GM18508 (cell line): ENCODE data around the gene SMAD5.

Experiments used
- ATAC-seq: cut with Tn5 transposase; IDR thresholded peaks from one replicate; pipeline ENCODE4 v1.9.1; 2021; ENCODE audit warnings: moderate number of reproducible peaks; ENCODE audit not compliant: insufficient read depth, unreplicated experiment

The SMAD5 gene

DNA sequence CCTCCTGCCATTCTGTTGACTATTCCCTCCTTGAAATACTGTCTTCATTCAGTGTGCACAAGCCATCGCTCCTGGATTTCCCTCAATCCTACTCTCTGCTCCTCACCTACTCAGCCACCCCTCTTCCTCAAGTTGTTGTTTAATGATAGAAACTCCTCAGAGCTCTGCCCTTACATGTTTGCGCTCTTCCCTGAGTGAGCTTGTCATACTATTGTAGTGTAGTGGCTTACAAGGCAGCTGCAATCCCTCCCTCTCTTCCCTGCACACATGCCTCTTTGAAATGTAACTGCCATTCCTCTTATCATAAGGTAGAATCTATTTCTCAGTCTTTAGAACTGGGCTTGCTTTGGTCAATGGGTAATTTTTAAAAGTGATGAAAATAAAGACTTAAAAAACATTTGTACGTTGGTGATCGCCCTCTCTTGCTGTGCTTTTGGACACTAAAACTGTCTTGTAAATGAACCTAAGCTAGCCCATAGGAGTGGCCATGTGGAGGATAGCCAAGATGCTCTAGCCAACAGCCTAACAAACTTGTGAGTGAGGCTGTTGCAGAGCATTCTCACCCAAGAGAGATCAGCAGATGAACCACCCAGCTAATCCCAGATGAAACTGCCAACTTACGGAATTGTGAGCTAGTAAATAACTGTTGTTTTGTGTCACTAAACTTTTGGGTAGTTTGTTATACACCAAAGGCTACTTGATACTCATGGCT, 18.1 kb upstream of the SMAD5 start:
- ATAC-seq = no peak

DNA sequence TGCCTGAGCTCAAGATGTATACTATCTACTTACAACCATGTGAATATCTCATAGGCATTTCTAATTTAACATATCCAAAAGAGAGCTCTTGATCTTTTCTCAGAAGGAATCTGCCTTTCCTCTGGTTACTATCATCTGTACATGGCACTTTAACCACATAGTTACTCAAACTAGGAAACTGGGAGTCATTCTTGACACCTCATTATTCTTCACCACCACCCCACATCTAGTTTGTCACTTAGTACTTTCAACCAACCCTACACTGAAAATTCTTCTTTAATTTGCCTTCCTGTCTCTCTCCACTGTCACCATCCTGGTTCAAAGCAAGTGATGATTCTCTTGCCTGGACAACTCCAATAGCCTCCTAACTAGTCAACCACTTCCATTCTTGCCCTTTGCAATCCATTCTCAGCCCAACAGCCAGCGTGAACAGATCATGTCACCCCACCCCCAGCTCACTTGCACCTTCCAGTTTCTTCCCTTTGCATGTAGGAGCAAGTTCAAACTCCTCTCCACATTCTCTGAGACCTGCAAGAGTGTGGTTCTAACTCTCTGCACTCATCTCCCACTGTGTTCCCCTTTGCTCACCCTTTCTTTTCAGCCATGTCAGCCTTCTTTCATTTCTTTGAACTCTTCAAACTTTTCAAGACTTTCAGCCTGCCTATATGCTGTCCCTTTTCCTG, 17.3 kb upstream of the SMAD5 start:
- ATAC-seq = no peak

GRCh38 chr5:136120529-136120928, 12.1 kb upstream of the SMAD5 start:
- ATAC-seq = no peak

DNA sequence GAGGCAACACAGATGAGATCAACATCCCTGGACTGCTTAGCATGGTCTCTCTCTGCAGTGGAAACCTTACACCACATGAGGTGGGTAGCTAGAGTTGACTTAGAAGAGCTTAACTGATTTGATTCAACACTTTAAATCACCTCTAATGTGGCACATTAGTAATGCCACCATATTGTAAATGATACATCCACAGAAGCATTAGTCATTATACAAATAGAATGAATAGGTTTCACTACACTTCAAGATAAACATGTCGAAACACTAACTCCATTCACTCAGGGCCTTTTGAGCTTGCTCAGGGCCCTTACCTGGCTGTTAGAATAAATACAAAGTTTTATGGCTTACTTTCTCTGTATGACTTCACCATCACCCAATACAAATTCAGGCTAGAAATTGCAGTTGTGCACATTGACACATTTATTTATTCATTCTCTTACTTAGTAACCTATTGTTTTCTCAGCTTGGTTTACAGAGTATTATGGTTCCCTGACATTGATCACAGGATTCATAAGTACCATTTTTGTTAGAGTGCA, 9.3 kb upstream of the SMAD5 start:
- no peak for ATAC-seq

DNA sequence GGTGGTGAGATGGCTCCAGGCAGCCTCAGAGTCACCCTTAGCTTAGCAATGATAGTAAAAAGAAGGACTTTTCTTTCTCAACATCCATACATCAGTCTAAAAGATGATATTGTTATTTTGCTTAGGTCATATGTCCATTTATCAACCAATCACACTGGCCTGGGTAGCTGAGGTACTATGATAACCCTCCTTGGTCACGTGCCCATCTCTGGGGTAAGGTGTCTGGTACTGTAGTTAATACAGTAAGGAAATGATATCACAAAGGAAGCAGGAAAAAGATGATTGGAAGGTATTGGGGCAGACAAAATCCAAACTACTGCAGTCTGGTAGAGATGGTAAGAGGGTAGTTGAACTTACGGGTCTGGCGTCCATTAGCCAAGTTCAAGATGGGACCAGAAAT, 5.1 kb upstream of the SMAD5 start:
- ATAC-seq = no peak

DNA sequence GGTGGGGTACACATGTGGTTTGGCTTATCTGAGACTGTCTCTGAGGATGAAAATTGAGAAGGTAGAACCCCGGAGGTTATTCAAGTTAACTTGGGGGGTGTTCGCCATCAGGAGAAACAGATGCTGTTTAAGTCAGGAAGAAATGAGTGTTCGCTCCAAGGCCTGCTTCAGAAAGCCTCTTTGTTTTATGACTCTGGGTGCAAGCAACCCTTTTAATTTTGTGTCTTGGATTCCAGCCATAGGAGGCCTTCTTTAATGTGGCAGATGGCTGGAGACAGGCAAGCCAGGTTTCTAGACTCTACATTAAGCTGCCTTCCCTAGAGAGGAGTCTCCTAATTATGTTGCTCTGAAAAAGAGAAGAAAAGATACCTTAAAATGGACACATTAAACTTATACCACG, 4.2 kb upstream of the SMAD5 start:
- no peak for ATAC-seq

GRCh38 chr5:136129445-136129844, 3.2 kb upstream of the SMAD5 start:
- ATAC-seq = no peak

DNA sequence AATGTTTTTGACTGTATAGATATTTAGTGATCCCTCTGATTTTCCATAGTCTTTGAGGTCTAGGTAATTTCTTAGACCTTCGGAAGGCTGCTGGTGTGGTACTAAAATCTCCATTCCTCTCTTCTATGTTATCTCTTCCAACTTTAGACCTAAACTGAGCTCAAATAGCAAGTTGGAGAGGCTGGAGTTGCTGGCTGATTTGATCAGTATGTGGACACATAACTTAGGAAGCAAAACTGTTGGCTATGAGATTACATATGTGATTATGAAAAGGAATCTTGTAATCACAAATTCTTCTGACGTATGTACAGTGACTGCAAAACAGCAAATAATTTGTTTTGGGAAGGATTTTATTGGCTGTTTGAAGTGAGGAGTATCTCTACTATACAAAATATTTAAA, 2.1 kb upstream of the SMAD5 start:
- no peak for ATAC-seq

- ATAC-seq = peak; percentile 8
These were observed 558 bp upstream of the SMAD5 start for GRCh38 chr5:136132087-136132486.

- peak; percentile 12 for ATAC-seq
These were observed 727 bp downstream of the SMAD5 start for GRCh38 chr5:136133222-136133921.

- ATAC-seq = no peak
These were observed 1.3 kb downstream of the SMAD5 start for GRCh38 chr5:136133922-136134379.

DNA sequence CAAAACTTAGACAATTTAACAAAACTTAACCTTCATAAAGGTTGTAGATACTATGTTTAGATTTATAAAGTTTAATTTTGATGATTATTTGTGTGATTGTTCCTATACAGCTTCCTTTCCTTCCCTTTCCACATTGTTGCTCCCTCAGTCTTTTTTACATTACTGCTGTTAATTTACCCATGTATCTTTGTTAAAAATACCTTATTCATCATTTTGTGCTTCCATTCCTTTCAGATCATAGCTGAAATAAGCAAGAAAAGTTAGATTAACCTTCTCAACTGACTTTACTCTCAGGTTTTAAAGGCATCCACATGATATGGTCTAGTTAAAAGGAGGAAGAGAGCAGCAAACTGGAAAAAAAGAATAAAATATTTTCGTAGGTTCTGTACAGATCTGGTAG, 2.0 kb downstream of the SMAD5 start:
- ATAC-seq = no peak

- no peak for ATAC-seq
These were observed 2.9 kb downstream of the SMAD5 start for GRCh38 chr5:136135536-136135935.

GRCh38 chr5:136137497-136138220, 5.0 kb downstream of the SMAD5 start:
- no peak for ATAC-seq

- peak; percentile 82 for ATAC-seq
These were observed 8.9 kb downstream of the SMAD5 start for GRCh38 chr5:136141561-136141960.

GRCh38 chr5:136143312-136143711, 10.7 kb downstream of the SMAD5 start:
- no peak for ATAC-seq

GRCh38 chr5:136143763-136144162, 11.1 kb downstream of the SMAD5 start:
- no peak for ATAC-seq

GRCh38 chr5:136145030-136145429, 12.4 kb downstream of the SMAD5 start:
- ATAC-seq = peak; percentile 45

DNA sequence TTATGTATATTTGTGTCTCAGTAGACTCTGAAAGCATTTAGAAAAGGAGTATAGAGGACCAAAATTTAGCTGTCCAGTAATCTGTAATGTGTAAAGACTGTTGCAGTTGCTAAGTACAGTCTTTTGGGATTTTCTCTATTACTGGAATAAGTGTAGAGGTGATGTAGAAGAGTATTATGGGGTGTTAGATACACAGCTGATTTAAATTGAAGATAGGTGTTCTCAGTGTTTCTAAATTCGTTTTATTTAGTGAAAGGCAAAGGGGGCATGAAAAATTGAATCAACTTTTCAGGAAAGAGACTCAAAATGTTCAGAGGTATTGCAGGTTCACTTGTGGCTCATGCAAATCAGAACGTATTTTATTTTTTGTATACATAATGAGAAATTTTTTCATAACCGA, 13.6 kb downstream of the SMAD5 start:
- no peak for ATAC-seq

GRCh38 chr5:136147632-136148031, 15.0 kb downstream of the SMAD5 start:
- ATAC-seq = no peak
